Stimulated activated CD4-positive, alpha-beta T cell treated with anti-CD3 and anti-CD28 coated beads, TNF-alpha, amount 100 ng/mL, for 4 hours (primary cell): ENCODE measurements around the gene HLX.

ENCODE experiments used
- DNase-seq, 3 experiments: peaks; one replicate each; pipeline ENCODE4 v3.0.0-alpha.2; 2020; ENCODE audit warnings: low read depth in 3 of 3

Gene HLX

DNA sequence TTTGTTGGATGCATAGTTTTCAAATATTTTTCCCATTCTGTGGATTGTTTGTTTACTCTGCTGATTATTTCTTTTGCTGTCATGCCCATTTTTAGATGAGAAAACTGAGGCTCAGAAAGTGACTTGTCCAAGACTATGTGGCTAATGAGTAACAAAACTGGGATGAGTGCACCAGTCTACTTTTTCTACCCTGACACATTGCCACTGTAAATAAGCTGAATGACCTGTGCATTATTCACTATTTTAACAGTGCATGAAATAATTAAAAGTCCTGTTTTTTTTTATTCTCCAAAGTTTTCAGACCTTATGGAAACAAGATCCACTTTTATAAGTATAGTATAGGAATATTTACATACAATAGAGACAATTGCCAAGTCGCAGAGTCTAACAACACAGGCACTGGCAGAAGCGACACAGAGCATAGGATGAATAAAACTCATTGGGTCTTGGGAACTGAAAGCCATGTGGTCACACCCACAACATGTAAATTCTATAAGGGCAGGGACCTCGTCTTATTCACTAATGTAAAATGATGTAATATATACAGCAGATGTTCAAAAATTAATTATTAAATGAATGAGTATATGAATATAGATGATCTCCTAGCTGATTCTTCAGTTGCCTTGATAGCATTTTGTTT is 45.2 kb downstream of the HLX start:
- no peak for DNase-seq

DNA sequence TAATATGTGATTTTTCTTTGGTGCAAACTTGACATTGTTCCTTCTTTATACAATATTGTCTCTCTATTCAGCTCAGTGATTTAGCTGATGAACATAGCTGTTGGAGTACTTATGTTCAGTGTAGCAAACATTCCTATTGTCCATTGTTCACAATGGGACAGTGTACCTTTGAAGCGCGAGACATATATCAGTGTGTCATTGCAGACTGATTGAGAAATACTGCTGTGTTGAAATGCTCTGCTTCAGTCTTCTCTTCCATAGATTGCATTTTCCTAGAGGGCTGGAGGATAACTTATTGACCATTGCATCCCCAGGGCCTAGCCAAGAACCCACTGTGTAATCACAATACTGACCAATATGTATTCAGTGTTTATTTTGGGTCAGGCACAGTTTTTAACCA is 46.5 kb downstream of the HLX start:
- no peak for DNase-seq

DNA sequence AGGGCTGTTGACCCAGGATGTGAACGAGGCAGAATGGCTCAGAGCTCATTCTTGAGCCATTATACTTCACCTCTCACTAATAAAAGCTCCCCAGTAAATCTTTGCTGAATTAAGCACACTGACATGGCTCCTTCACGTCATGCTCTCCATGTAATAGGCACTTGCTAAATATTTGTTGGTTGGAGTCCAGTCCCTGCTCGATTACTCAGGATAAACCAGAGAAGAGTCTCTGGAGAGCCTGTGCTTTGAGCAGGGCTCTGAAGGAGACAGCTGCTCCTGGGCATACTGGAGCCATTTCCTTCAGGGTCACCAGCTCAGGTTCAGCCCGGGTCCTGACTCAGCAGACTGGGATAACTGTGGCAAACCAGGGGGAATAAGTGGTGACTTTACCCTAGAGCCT is 46.9 kb downstream of the HLX start:
- no peak for DNase-seq

DNA sequence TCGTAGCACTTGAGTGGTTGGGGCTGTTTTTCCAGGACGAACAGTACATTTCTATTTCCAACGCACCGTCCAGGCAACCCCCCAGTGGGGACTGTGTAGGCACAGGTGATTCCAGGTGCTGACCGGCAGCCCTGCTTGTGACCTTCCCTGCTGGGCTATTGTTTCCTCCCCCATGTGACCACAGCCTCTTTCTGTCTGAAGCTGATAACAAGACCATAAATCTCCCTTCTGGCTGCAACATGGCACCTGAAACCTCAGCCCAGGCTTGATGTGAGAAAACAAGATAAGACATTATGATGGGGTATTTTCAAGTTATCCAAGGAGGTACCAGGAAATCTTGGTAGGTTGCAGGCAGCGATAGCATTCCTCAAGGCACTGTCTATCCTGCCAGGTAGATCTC is 48.2 kb downstream of the HLX start:
- no peak for DNase-seq

GRCh38 chr1:220928320-220928719 is 49.1 kb downstream of the HLX start:
- DNase-seq, result no peak

DNA sequence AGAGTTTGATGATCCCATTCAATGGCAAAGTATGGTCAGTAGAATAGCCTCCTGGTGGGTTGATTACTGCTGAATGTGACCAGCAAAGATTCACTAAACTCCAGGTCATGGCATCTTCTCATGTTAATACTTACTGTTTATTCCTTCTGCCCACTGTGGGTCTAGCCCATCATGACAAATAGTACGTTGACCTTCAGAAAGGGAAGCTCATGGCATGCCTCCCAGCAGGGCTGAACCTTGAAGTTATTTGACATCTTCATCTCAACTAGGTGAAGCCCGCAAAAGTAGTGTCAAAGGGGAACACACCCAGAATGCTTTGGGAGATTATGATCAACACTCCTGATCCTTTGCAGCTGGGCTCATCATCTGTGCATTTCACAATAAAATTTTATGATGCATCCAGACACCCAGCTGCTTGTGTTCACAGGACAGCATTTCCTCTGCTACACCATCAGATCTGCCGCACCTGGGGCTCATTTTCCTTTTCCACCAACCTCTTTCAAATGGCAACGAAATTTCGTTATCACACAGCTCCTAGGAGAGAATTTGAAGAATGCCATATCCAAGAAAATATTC is 49.6 kb downstream of the HLX start:
- DNase-seq, result no peak

GRCh38 chr1:220929304-220929703 is 50.1 kb downstream of the HLX start:
- DNase-seq, result no peak
